ENCODE data around the gene PBOV1.

DNA sequence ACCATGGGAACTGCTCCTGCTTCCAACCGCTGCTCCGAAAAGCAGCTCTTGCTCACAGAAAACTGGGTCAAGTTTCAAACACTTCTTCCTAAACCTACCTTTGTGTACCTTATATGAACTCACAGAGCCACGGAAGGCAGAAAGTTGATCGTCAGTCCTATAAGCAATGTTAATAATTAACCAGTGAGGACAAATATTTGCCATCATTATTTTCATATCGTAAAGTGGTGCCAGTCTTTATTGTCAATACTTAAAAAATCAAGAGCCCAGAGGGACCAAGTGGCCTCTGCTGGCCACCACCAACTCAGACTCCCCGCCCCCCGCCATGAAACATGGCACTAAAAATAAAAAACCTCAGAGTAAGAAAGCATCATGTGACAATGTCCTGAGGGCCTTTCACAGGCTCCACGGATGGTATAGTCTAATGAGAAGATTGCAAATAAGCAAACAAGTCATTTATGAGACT, 9.1 kb upstream of the PBOV1 start:
- TF ChIP-seq, protein P1, sequence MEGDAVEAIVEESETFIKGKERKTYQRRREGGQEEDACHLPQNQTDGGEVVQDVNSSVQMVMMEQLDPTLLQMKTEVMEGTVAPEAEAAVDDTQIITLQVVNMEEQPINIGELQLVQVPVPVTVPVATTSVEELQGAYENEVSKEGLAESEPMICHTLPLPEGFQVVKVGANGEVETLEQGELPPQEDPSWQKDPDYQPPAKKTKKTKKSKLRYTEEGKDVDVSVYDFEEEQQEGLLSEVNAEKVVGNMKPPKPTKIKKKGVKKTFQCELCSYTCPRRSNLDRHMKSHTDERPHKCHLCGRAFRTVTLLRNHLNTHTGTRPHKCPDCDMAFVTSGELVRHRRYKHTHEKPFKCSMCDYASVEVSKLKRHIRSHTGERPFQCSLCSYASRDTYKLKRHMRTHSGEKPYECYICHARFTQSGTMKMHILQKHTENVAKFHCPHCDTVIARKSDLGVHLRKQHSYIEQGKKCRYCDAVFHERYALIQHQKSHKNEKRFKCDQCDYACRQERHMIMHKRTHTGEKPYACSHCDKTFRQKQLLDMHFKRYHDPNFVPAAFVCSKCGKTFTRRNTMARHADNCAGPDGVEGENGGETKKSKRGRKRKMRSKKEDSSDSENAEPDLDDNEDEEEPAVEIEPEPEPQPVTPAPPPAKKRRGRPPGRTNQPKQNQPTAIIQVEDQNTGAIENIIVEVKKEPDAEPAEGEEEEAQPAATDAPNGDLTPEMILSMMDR (IDR thresholded peaks at IDR 0.05; ENCODE audit: insufficient read depth, low read length, poor library complexity, severe bottlenecking) = no peak
- no peak for TF ChIP-seq EZH2phosphoT487 (conservative IDR thresholded peaks at IDR 0.05; ENCODE audit: low read length)
